Smooth muscle cell (in vitro differentiated cells): ENCODE measurements around the gene NRP2. TPM values are rescaled to one million over a fixed set of nuclear protein-coding genes. Genes with fewer than 3 reads are reported as not detected.

ENCODE experiments used
- DNase-seq: peaks from one replicate; lab custom pipeline; 2025; ENCODE audit not compliant: unreplicated experiment; lab: John Stamatoyannopoulos, UW
- H2AFZ ChIP-seq: fragments of 200-600 bp; sonication (generic); 2 replicates; pipeline ENCODE4 v1.6.0; 2016; ENCODE audit warnings: antibody characterized with exemption, low read depth, mild to moderate bottlenecking
- H3F3A ChIP-seq: fragments of 200-600 bp; sonication (generic); 2 replicates; pipeline ENCODE4 v1.6.0; 2017; ENCODE audit warnings: antibody characterized with exemption, low read depth
- H3K27ac ChIP-seq: fragments of 200-600 bp; sonication (generic); 2 replicates; pipeline ENCODE4 v1.5.1; 2016; ENCODE audit warnings: low read depth, mild to moderate bottlenecking
- H3K27me3 ChIP-seq: fragments of 200-600 bp; sonication (generic); 2 replicates; pipeline ENCODE4 v1.6.1; 2016; ENCODE audit warnings: low read depth, mild to moderate bottlenecking
- H3K36me3 ChIP-seq: fragments of 200-600 bp; sonication (generic); 2 replicates; pipeline ENCODE4 v1.5.1; 2016; ENCODE audit warnings: low read depth
- H3K4me1 ChIP-seq: fragments of 200-600 bp; sonication (generic); 2 replicates; pipeline ENCODE4 v1.5.1; 2016; ENCODE audit warnings: low read depth
- H3K4me2 ChIP-seq: fragments of 200-600 bp; sonication (generic); 2 replicates; pipeline ENCODE4 v1.6.0; 2016; ENCODE audit warnings: mild to moderate bottlenecking
- H3K4me3 ChIP-seq: fragments of 200-600 bp; sonication (generic); 2 replicates; pipeline ENCODE4 v1.5.1; 2016; ENCODE audit warnings: mild to moderate bottlenecking
- H3K79me2 ChIP-seq: fragments of 200-600 bp; sonication (generic); 2 replicates; pipeline ENCODE4 v1.6.0; 2016; ENCODE audit warnings: low read depth, mild to moderate bottlenecking
- H3K9ac ChIP-seq: fragments of 200-600 bp; sonication (generic); 2 replicates; pipeline ENCODE4 v1.6.0; 2016; ENCODE audit warnings: low read depth
- H3K9me3 ChIP-seq: fragments of 200-600 bp; sonication (generic); replicated peaks from 2 replicates; pipeline ENCODE4 v1.5.1; 2016; ENCODE audit warnings: low read depth
- H4K20me1 ChIP-seq: fragments of 200-600 bp; sonication (generic); 2 replicates; pipeline ENCODE4 v1.6.0; 2016; ENCODE audit warnings: low read depth
- CTCF ChIP-seq: fragments of 200-600 bp; sonication (generic); IDR thresholded peaks from 2 replicates; pipeline ENCODE4 v1.5.1; 2017; ENCODE audit warnings: borderline replicate concordance, mild to moderate bottlenecking, antibody characterized with exemption; ENCODE audit not compliant: insufficient read depth, poor library complexity, severe bottlenecking
- WGBS: methylation state at CpG from one replicate; pipeline ENCODE4 v1.1.7; 2016; ENCODE audit warnings: low lambda C conversion rate; 5-methylcytosine and 5-hydroxymethylcytosine counted together
- polyA plus RNA-seq: library from polyadenylated mRNA; unstranded; fragments of >200 nt; fragmentation: Nextera tagmentation; extraction: Ambion mirVana; gene quantifications from 2 replicates; pipeline ENCODE4 v1.2.1, GENCODE V29; 2016
- total RNA-seq: library from RNA; depleted of rRNA; stranded (reverse); fragments of >200 nt; gene quantifications from 2 replicates; pipeline ENCODE4 v1.2.3, GENCODE V29; 2014

NRP2 gene
- total and polyA plus RNA-seq, 2 experiments from 2014 or later = 58.4 to 96.1 TPM

GRCh38 chr2:205835923-205836322 lies 153.6 kb downstream of the NRP2 start:
- H3K79me2 ChIP-seq = no peaks in the 10 kb centered on the region
- no peaks in the 10 kb centered on the region for H3K36me3 ChIP-seq
- H3K9ac ChIP-seq = no peak overlapping the region
- no peak for DNase-seq
- H3F3A ChIP-seq = peaks cover 10% of the 10 kb centered on the region
- no peaks in the 10 kb centered on the region for H4K20me1 ChIP-seq
- H3K4me1 ChIP-seq = peaks cover 8% of the 10 kb centered on the region
- no peak overlapping the region for H3K27ac ChIP-seq
- no peaks in the 10 kb centered on the region for H3K9me3 ChIP-seq
- H2AFZ ChIP-seq = no peak overlapping the region
- WGBS = 61% methylated on average over 5 of the region's 5 CpGs
- no peaks in the 10 kb centered on the region for H3K27me3 ChIP-seq
- TF ChIP-seq CTCF = no peak
- no peak overlapping the region for H3K4me3 ChIP-seq
- H3K4me2 ChIP-seq = no peak overlapping the region

GRCh38 chr2:205836477-205837221 lies 154.3 kb downstream of the NRP2 start:
- no peaks in the 10 kb centered on the region for H3K9me3 ChIP-seq
- 43% methylated on average over 13 of the region's 13 CpGs for WGBS
- H3K27ac ChIP-seq = no peak overlapping the region
- H3K79me2 ChIP-seq = no peaks in the 10 kb centered on the region
- no peak for DNase-seq
- peaks cover 8% of the 10 kb centered on the region for H3K4me1 ChIP-seq
- H3K9ac ChIP-seq = no peak overlapping the region
- H3F3A ChIP-seq = peaks cover 10% of the 10 kb centered on the region
- TF ChIP-seq CTCF = no peak
- no peak overlapping the region for H2AFZ ChIP-seq
- no peak overlapping the region for H3K4me2 ChIP-seq
- no peaks in the 10 kb centered on the region for H3K36me3 ChIP-seq
- H3K4me3 ChIP-seq = no peak overlapping the region
- H4K20me1 ChIP-seq = no peaks in the 10 kb centered on the region
- H3K27me3 ChIP-seq = no peaks in the 10 kb centered on the region

- Histone ChIP-seq H3K4me3 (no peak overlapping the region), H3K9ac (no peak overlapping the region), H3K36me3 (no peaks in the 10 kb centered on the region), H3K9me3 (no peaks in the 10 kb centered on the region), H3K4me2 (no peak overlapping the region), H3K4me1 (peaks cover 8% of the 10 kb centered on the region), H3F3A (peaks cover 10% of the 10 kb centered on the region), H3K27ac (no peak overlapping the region), H4K20me1 (no peaks in the 10 kb centered on the region), H2AFZ (no peak overlapping the region), H3K27me3 (no peaks in the 10 kb centered on the region), H3K79me2 (no peaks in the 10 kb centered on the region)
- 77% methylated on average over 1 of the region's 1 CpG for WGBS
- no peak for DNase-seq
- TF ChIP-seq CTCF = no peak
Measured at GRCh38 chr2:205837663-205838062, 155.4 kb downstream of the NRP2 start.

GRCh38 chr2:205845446-205845845 lies 163.1 kb downstream of the NRP2 start:
- Histone ChIP-seq H3K36me3 (no peaks in the 10 kb centered on the region), H3K27ac (no peak overlapping the region), H3K4me2 (no peak overlapping the region), H4K20me1 (no peaks in the 10 kb centered on the region), H3F3A (peaks cover 7% of the 10 kb centered on the region), H3K9ac (no peak overlapping the region), H2AFZ (no peak overlapping the region), H3K9me3 (no peaks in the 10 kb centered on the region), H3K4me3 (no peak overlapping the region), H3K4me1 (no peaks in the 10 kb centered on the region), H3K27me3 (no peaks in the 10 kb centered on the region), H3K79me2 (no peaks in the 10 kb centered on the region)
- no peak for DNase-seq
- WGBS = 93% methylated on average over 3 of the region's 3 CpGs
- TF ChIP-seq CTCF = no peak
